Posterior cingulate gyrus (tissue), 11 donors: ENCODE results near the gene TRIM2.
A peak's percentile ranks its signal among the peaks of the same experiment; 100 is the strongest.
"Not testable (repeated sequence)": the region's sequence is repeated elsewhere in the genome, so short reads cannot be mapped to it uniquely, and the experiment has no call there.

Source experiments
- DNase-seq, 10 donors: peaks; one replicate each; pipeline versions ENCODE4 v3.0.0 to v3.0.0-alpha.2; 2020 to 2021; ENCODE audit warnings: mixed read lengths in 3 of 10
- intact Hi-C: fragments of 100-400 bp; cut with DNase I; formaldehyde crosslinking; loops from one replicate; pipeline ENCODE4 v1.15.1; 2023

The TRIM2 gene

DNA sequence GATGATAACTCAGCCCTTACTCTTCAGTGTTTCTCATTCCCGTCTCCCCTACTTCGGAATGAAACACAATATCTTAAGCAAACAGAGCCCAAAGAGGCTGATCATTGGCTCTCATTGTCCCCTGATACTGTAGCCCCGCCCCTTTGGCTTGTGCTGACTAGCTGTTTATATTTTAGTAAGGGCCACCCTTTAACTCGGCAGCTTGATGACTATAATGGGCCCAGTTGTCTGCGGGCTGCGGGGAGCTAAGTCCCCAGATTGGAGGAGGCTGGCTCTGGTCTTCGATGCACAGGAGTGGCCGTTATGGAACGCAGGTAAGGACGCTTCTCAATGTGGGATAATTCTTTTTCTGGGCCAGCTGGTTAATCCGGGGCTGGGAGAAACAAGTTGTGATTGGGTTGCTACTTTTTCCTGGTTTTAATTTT lies at the start of gene TRIM2:
Gene TRIM2 (plus strand): TSS at position 197 of the 425 bp plus-strand sequence. CDS start 88 bp downstream, at position 285.
- intact Hi-C loops: no loop called here
- peak in 9 of 10 donors; percentile 49 to 95 (median 77) for DNase-seq

DNA sequence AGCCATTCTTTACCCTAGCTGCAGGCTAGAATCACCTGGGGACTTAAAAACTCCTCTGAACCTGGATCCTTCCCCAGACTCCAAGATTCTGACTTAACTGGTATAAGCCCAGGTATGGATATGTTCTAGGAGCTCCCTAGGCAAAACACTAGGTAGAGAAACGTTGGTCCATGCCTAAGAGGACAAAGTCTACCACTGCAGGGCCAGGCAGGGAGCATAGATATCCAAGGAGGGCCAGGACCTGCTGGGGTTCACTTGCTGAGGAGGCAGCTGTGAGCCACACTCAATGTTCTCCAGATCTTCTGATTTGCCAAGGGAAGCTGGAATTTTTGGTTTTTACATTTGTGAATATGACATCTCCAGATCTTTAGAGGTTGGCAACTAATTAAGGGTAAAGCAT lies 48.6 kb upstream of the TRIM2 start:
- no peak for DNase-seq
- intact Hi-C loops: loop anchor here (5.0 kb wide), 1 partner anchor 52 kb away; no protein-coding TSS in a partner anchor

DNA sequence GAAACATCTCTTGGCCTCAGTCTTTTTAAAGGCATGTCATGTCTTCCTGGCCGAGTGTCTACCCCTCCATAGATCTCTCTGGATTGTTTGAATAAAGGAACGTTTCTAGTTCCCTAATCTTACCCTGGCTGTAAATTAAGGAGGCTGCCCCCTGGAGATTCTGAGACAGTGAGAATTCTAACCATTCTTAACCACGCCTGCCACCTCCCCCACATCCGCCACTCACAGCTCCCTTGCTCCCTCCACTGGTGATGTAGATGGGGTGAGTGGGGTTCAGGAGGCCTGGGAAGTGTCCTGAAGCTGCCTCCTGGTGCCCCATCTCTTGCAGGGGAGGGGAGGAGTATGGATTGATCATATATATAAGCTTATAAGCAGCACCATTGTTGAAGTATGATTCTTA lies 48.0 kb upstream of the TRIM2 start:
- peak in 4 of 10 donors; percentile 22 to 84 (median 54) for DNase-seq
- intact Hi-C loops: loop anchor here (5.0 kb wide), 1 partner anchor 51 kb away; no protein-coding TSS in a partner anchor

DNA sequence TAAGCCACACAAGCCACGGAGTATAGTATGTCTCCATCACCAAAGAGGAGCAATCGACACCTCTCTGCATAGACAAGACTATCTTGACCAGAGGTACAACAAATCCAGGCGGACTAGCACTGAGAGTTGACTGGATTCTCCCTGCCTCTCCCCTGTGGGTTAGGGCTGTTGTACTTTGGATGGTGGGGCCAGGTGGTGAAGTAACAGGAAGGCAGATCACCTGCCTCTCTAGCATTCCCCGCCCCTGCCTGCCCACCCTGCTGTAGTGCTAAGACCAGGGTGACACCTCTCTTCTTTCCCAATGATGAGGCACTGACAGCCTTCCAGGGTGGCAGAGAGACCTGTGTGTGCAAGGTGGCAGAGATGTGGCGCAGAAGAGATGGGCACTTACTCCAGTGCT lies 47.5 kb upstream of the TRIM2 start:
- intact Hi-C loops: loop anchor here (5.0 kb wide), 1 partner anchor 51 kb away; no protein-coding TSS in a partner anchor
- no peak for DNase-seq

DNA sequence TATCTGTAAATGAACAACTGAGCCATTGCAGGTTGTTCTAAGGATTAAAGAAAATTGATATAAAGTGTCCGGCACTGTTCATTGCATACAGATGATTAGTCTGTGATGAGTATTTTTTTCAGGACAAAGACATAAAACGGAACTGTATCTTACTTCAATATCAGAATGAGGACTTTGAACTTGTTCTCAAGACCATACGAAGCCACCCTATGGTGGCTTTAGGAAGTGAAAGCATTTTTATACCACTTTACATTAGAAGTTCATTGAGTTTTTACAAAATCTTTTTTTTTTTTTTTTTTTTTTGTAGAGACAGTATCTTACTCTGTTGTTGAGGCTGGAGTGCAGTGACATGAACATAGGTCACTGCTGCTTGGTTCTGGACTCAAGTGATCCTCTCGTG lies 45.2 kb upstream of the TRIM2 start:
- DNase-seq: no peak
- intact Hi-C loops: loop anchor here (5.0 kb wide), 1 partner anchor 48 kb away; no protein-coding TSS in a partner anchor

DNA sequence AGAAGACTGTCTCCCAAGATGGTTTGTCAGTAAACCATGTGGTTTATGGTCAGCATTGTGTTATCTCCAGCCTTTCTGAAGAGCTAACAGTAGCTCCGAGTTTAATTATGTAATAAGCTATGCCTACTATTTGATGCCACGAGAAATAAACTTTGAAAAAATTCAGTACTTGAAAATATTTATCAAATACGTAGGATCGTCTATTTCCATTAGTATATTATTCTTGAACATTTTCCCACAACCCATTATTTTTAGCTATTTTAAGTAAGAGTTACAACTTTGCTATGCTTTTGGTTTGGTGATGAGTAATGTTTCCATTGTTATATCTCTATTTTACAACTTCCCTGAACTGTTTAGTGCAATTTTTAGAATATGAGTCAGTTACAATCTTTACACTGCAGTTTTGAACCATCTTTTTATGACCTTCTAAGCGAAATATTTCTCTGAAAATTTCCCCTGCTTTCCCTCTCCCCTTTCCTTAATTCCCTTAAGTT lies 44.5 kb upstream of the TRIM2 start:
- intact Hi-C loops: loop anchor here (5.0 kb wide), 1 partner anchor 48 kb away; no protein-coding TSS in a partner anchor
- no peak for DNase-seq

DNA sequence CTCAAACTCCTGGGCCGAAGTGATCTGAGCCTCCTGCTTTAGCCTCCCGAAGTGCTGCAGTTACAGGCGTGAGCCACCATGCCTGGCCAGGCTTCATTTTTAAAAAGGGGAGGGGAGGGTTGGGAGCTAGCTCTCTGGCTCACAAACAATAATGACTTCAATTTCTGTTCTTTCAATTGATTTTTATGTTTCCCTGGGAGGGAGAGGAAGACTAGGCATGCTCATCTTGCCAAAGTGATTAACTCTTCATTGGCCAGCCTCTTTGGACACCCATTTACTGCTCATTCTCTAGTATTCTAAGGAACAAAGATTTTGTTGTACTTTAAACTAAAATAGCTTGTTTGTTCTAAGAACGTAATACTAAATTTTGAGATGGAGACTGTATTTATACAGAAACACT lies 43.4 kb upstream of the TRIM2 start:
- intact Hi-C loops: no loop called here

DNA sequence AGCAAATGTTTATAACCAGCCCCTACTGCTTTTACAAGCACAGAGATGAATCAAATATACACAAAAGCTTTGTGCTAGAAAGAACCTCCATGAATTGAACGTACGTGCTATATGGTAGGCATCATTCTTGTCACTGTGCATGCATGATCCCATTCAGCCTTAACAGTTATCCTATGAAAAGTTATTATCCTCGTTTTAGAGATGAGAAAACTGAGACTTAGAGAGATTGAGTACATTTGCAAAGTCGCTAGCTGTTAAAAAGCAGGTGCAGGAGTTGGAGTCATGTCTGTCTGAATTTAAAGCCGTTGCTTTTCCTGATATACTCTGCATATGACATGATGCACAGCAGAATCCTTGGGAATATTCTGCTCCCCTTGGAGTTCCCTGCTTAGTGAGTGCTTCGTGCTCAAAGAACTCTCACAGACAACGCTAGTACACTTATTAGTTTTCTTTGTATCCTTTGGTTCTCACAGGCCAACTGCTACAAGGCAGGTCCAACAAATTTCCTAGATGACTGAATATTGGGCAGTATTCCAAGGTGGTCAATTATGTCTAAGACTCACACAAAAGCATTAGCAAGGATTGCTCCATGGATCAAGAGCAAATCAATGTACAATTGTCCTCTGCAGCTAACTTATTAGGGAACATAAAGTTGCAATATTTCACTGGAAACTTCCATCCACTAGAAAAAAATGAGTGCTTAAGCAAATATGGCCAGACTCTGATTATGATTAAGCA lies 42.8 kb upstream of the TRIM2 start:
- no peak for DNase-seq
- intact Hi-C loops: no loop called here

More for the DNA sequence above, 43.4 kb upstream of the TRIM2 start:
- DNase-seq: no peak

DNA sequence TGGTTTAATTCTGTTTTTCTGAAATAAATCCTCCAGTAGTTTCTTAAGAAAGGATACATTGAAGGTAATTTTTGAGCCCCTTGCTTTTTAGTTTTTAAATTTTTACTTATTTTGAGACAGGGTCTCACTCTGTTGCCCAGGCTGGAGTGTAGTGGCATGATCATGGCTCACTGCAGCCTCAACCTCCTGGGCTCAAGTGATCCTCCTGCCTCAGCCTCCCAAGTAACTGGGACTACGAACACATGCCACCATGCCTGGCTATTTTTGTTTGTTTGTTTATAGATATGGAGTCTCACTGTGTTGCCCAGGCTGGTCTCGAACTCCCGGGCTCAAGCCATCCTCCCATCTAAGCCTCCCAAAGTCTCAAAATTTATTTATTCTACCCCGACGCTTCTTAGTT lies 39.0 kb upstream of the TRIM2 start:
- intact Hi-C loops, DNase-seq: not testable (repeated sequence)

DNA sequence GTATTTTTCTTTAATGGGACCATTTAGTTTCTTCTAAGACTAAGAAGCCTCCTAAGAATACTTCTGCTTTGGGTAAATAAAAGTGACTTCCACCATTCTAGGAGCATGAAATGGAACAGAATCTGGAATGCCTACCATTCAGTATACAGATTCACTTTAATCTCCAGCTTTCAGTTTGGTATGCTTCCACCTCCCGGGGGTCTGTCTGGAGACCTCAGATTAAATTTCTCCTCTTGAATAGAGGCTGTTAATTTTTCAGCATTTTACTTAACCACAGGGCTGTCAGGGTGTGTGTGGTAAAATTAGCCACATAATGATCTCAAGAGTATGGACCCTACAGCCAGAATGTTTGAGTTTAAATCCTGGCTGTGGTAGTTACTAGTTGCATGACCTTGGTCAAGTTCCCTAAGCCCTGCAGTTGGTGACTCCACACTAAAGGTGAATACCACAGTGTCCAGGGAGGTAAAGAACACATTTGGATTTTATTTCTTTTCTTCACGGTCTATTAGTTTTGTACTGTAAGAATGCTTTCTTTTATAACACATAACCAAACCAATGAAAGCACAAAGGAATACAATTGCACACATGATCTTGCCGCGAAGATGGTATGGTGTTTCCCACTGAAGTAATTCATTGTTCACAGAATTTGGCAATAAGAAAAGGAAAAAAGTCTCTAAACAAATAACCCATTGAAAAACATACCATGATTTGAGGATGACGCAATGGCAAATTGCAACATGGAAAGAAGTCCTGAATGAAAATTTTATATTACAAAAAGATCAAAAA lies 37.3 kb upstream of the TRIM2 start:
- DNase-seq: no peak

DNA sequence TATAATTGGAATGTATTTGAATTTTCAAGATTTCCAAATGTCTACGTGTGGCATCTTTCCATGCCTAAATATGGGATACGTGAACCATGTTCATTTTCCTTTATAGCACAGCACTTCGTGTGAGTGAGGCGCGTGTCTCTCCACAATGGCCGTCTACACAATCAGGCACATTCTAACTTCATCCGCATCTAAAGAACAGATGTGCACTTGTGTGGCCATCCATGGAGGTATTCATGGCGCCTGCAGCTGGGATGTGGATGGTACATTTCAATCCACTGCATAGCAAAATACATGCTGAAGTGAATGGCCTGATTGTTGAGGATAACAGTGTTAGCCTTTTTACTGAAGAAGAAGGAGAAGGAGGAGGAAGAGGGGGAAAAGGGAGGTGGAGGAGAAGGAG lies 34.5 kb upstream of the TRIM2 start:
- intact Hi-C loops: no loop called here
- DNase-seq: peak in 9 of 10 donors; percentile 40 to 96 (median 72)

More for the DNA sequence above, 37.3 kb upstream of the TRIM2 start:
- intact Hi-C loops: no loop called here

DNA sequence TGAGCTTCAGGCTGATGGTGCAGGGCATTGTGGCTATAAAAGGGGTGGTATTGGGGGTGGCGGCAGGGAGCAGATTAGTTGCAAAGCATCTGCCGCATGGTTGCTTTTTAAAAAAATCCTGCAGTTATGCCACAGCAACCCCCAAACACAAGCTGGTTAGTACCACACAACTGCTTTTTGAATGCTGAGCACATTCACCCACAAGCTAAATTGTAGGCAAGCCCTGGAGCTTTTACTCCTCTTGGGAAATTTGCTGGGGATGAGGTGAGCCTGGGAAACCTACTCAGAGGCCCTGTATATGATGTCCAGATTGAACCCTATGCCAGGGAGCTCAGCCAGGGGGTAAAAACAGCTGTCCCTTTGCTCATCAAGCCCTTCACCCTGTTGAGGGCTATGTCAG lies 33.8 kb upstream of the TRIM2 start:
- intact Hi-C loops: no loop called here
- peak in 1 of 10 donors; percentile 7 for DNase-seq

DNA sequence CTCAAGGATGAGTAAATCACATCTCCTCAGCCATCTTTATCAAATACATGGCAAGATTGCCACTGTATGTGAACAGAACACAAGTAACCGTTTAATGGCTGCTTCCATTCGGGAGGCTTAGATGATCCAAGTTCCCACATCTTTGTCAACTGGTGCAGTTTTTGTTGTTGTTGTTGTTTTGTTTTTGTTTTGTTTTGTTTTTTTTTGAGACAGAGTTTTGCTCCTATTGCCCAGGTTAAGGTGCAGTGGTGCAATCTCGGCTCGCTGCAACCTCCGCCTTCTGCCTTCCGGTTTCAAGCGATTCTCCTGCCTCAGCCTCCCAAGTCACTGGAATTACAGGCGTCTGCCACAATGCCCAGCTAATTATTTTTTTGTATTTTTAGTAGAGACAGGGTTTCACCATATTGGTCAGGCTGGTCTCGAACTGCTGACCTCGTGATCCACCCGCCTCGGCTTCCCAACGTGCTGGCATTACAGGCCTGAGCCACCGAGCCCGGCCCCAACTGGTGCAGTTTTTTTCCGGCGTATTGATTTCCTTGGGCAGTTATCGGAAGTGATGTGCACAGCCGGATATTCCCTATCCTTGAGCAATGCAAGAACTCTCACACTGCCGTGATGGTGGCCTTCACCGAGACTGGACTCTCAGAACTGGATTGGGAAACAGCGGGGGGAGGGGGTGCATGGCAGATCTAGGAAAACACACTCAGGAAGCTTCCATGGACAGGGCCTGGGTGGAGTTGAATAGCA lies 29.2 kb upstream of the TRIM2 start:
- intact Hi-C loops: no loop called here
- no peak for DNase-seq

DNA sequence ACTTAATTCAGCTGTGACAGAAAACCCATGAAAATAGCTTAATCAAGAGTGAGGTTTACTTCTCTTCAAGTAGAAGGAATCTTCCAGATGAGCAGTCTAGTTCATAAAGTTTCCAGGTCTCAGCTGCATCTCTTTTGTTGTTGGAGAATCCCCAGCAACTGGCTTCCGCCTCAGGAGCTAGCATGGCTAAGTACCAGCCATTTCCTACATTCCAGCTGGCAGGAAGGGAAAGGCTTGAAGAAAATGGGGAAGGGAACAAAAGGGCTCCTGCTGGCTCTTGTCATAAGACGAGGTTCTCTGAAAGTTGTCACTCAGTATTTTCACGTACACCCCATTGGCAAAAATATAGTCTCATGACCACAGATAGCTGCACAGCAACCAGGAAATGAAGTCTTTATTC lies 27.3 kb upstream of the TRIM2 start:
- no peak for DNase-seq
- intact Hi-C loops: no loop called here

DNA sequence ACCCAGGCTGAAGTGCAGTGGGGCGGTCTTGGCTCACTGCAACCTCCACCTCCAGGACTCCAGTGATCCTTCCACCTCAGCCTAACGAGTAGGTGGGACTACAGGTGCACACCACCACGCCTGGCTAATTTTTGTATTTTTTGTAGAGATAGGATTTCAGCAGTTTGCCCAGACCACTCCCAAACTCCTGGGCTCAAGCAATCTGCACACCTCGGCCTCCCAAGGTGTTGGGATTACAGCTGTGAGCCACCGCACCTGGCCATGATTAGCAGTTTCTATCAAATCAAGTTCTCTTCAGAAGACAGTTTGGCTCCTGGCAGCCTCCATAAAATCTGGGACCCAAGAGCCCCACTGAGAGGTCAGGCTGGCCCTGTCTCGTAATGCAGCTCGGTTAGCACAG lies 26.4 kb upstream of the TRIM2 start:
- DNase-seq: no peak
- intact Hi-C loops: no loop called here

DNA sequence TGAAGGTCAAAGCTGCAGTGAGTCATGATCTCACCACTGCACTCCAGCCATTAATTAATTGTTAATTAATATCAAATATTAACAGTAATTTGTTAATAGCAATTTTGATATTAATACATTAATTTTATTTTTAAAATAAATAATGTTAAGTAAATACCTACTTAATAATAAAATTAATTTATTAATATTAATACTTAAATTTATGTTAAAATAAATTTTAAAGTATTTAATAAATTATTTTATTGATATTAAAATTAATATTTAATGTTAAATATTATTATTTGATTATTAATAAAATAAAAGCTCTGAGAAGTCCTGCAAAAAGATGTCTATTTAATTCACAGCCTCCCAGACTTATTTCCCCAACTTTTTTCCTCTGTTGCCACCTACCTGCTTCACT lies 25.1 kb upstream of the TRIM2 start:
- intact Hi-C loops: no loop called here
- DNase-seq: no peak

DNA sequence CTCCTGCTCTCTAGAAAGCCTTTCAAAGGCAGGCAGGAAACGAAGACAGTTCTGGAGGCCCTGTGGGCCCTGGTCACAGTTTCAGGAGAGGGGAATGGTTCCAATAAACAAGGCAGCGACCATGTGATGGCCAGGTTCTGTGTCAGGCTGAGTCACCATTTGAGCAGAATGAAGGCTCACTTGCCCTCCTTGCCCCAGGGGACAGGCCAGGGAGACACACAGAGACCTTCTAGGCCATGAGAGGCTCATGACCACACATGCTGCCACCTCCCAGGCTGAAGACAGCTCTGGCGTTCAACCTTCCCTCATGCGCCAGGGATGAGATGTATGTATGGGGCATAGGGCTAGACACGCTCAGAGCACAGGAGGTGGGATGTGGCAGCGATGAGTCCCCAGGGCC lies 22.9 kb upstream of the TRIM2 start:
- intact Hi-C loops: no loop called here
- DNase-seq: no peak

DNA sequence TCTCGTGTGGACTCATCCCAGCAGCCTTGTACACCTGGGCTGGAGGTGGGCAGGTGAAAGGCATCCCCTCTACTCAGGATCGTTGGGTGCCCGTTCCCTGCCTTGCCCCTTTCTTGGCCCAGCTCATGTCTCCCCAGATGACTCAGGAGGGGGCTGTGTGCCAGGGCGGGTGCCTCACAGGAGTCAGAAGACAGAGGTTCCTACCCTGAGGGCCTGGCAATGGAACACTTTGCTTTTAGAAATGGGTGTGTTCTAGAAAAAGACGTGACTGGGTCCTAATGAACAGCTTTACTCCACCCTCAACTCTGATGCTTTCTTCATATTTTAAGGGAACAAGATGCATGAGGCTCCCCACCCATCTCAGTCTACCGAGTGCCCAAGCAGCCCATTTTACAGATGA lies 22.5 kb upstream of the TRIM2 start:
- intact Hi-C loops: no loop called here
- no peak for DNase-seq

DNA sequence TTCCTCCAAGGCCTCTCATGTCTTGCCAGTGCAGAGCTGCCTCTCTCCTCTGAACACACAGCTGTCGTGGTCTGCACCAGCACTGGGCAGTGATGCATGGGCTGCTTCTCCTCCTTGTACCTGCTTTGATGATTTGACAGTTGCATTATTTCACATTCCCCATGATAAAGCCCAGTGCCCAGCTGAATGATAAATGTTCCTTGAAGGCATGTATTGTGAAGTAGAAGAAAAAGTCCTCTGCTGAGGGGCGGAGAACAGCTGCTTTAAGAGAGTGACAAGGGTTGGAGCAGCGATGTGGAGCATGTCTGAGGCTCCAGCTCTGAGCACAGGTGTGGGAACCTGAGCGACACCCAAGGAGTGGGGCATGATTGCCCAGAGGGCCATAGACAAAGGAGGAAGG lies 21.1 kb upstream of the TRIM2 start:
- no peak for DNase-seq

DNA sequence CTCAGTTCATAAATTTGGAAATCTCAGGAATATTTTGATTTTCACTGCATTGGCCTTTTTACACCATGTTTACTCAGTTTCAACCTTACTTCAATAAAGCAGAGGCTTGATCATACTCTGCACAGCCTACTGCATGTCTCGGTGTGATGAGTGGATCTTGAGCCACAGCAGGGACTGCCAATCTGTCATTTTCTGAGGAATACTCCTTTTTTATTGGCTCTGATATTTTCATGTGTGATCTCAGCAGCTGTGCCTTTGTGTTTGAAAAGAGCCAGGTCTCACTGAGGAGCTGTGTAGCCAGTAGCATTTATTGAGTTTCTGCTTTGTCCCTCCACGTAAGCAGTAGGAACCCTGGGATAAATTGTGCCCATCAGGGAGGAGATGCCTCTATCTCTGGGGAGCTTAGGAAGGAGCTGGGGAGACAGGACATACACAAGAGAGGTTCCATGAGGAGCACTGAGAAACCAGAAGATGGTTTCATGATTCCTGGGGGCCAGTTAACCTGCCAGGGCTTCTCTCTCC lies 18.9 kb upstream of the TRIM2 start:
- no peak for DNase-seq
- intact Hi-C loops: no loop called here

More for the DNA sequence above, 21.1 kb upstream of the TRIM2 start:
- intact Hi-C loops: no loop called here
